ENCODE data around the gene IL17C. TPM values are rescaled to one million over a fixed set of nuclear protein-coding genes. Genes with fewer than 3 reads are reported as not detected.

IL17C gene
- total and polyA plus RNA-seq, 2 donors (not counting 1 experiment from before 2014, with no cell fraction given) = 1.3 to 1.5 TPM

GRCh38 chr16:88649195-88649923 lies 11.0 kb downstream of the IL17C start:
- POLR2A ChIA-PET = interaction anchor here (0.7 to 3.4 kb wide), 9 partner anchors 10 to 56 kb away, joined by 3 to 32 read pairs (median 4); partner anchors contain the start of genes IL17C and MVD
- CTCF ChIA-PET = interaction anchor here (1.2 to 3.2 kb wide), 5 partner anchors 12 to 54 kb away, joined by 3 to 9 read pairs (median 6); no protein-coding TSS in a partner anchor
- peaks cover 46 to 76% of the 10 kb centered on the region in 2 donors for H3K4me1 ChIP-seq (ENCODE audit: control insufficient read depth in 2 of 2, insufficient read depth in 2 of 2, low read length in 2 of 2)

More at GRCh38 chr16:88649195-88649923, 11.0 kb downstream of the IL17C start:
- peak overlapping the region; percentile 99 for H3K4me2 ChIP-seq (replicated peaks; ENCODE audit: low read depth, low read length, poor library complexity, severe bottlenecking)
- no peaks in the 10 kb centered on the region for H3K9me3 Mint-ChIP-seq (ENCODE audit: insufficient read depth)
- TF ChIP-seq EZH2 (IDR thresholded peaks at IDR 0.05; ENCODE audit: borderline replicate concordance, insufficient read depth, low read depth, low read length, poor library complexity, severe bottlenecking) = no peak
- TF ChIP-seq, protein P1, sequence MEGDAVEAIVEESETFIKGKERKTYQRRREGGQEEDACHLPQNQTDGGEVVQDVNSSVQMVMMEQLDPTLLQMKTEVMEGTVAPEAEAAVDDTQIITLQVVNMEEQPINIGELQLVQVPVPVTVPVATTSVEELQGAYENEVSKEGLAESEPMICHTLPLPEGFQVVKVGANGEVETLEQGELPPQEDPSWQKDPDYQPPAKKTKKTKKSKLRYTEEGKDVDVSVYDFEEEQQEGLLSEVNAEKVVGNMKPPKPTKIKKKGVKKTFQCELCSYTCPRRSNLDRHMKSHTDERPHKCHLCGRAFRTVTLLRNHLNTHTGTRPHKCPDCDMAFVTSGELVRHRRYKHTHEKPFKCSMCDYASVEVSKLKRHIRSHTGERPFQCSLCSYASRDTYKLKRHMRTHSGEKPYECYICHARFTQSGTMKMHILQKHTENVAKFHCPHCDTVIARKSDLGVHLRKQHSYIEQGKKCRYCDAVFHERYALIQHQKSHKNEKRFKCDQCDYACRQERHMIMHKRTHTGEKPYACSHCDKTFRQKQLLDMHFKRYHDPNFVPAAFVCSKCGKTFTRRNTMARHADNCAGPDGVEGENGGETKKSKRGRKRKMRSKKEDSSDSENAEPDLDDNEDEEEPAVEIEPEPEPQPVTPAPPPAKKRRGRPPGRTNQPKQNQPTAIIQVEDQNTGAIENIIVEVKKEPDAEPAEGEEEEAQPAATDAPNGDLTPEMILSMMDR (IDR thresholded peaks at IDR 0.05) = no peak
- H3K27ac ChIP-seq (ENCODE audit: low read length in 2 of 2) = peak overlapping the region; percentile 98 to 99
- no peak overlapping the region for H2AFZ ChIP-seq (ENCODE audit: insufficient read depth, low read depth, low read length, poor library complexity, severe bottlenecking)
- ATAC-seq (ENCODE audit: low read depth) (no peak), DNase-seq (no peak)
- H3K27ac Mint-ChIP-seq = peak overlapping the region; percentile 98
- H4K20me1 ChIP-seq (ENCODE audit: control insufficient read depth, insufficient read depth, low read length, poor library complexity, severe bottlenecking) = peaks cover 69% of the 10 kb centered on the region
- peaks cover 0 to 53% of the 10 kb centered on the region in 2 experiments for H3K36me3 ChIP-seq (replicated peaks in 1 of 2; ENCODE audit: control extremely low read depth in 1 of 2, control insufficient read depth in 1 of 2, extremely low read depth in 1 of 2, insufficient read depth in 2 of 2, low read length in 1 of 2)
- intact Hi-C loops (cut with micrococcal nuclease) = no loop called here
- H3K79me2 ChIP-seq (ENCODE audit: control insufficient read depth, insufficient read depth, low read length) = peaks cover 68% of the 10 kb centered on the region
- peak overlapping the region; percentile 92 for H3K9ac ChIP-seq (ENCODE audit: low read length)
- peak overlapping the region; percentile 73 to 98 (median 92) for H3K4me3 ChIP-seq (ENCODE audit: control extremely low read depth in 1 of 5, extremely low read depth in 1 of 5, insufficient read depth in 1 of 5, low read depth in 2 of 5, low read length in 4 of 5)
- no peaks in the 10 kb centered on the region for H3K27me3 Mint-ChIP-seq
- H3K9me3 ChIP-seq (ENCODE audit: control extremely low read depth in 1 of 3, control insufficient read depth in 2 of 3, insufficient read depth in 1 of 3, low read length in 2 of 3) = no peaks in the 10 kb centered on the region
- H3K4me3 Mint-ChIP-seq = peak overlapping the region; percentile 96
- 60% methylated on average over 20 of the region's 20 CpGs for WGBS (ENCODE audit: insufficient coverage)
- H3K4me1 Mint-ChIP-seq = peaks cover 53% of the 10 kb centered on the region
- no peaks in the 10 kb centered on the region for H3K27me3 ChIP-seq (replicated peaks in 1 of 4; ENCODE audit: control extremely low read depth in 1 of 4, control insufficient read depth in 3 of 4, insufficient read depth in 4 of 4, low read length in 3 of 4)

Data from B cell (primary cell).